Neural cell (in vitro differentiated cells): ENCODE data around the gene TGFBR3L. TPM values are rescaled to one million over a fixed set of nuclear protein-coding genes. Genes with fewer than 3 reads are reported as not detected.

ENCODE experiments used
- H2AFZ ChIP-seq: fragments of 200-600, 300-800 bp; sonication (generic), shearing (Covaris generic); 2 replicates; pipeline ENCODE4 v1.6.0; 2014; ENCODE audit warnings: low read depth, mild to moderate bottlenecking, antibody characterized with exemption, low read length, moderate library complexity
- H3F3A ChIP-seq: fragments of 200-600 bp; shearing (Covaris generic); 2 replicates; pipeline ENCODE4 v1.6.1; 2016; ENCODE audit warnings: mild to moderate bottlenecking, moderate library complexity, mixed read lengths, antibody characterized with exemption, low read length; ENCODE audit not compliant: insufficient read depth, poor library complexity, severe bottlenecking
- H3K27ac ChIP-seq: fragments of 200-600, 300-800 bp; sonication (generic), shearing (Covaris generic); 2 replicates; pipeline ENCODE4 v1.5.1; 2014; ENCODE audit warnings: mild to moderate bottlenecking, low read length, moderate library complexity
- H3K27me3 ChIP-seq: fragments of 300-800, 200-600 bp; sonication (generic), shearing (Covaris generic); 2 replicates; pipeline ENCODE4 v1.6.0; 2014; ENCODE audit warnings: mild to moderate bottlenecking, low read depth, low read length, moderate library complexity; ENCODE audit not compliant: insufficient read depth
- H3K36me3 ChIP-seq: fragments of 300-800, 200-600 bp; sonication (generic), shearing (Covaris generic); 2 replicates; pipeline ENCODE4 v1.5.1; 2014; ENCODE audit warnings: mild to moderate bottlenecking, antibody characterized with exemption, low read length, moderate library complexity; ENCODE audit not compliant: insufficient read depth
- H3K4me2 ChIP-seq: fragments of 300-800, 200-600 bp; sonication (generic), shearing (Covaris generic); 2 replicates; pipeline ENCODE4 v1.6.0; 2014; ENCODE audit warnings: mild to moderate bottlenecking, low read length
- H3K4me3 ChIP-seq: fragments of 300-800, 200-600 bp; sonication (generic), shearing (Covaris generic); 2 replicates; pipeline ENCODE4 v1.5.1; 2014; ENCODE audit warnings: mild to moderate bottlenecking, low read length, moderate library complexity
- H3K79me2 ChIP-seq: fragments of 200-600 bp; shearing (Covaris generic); replicated peaks from 2 replicates; pipeline ENCODE4 v1.6.0; 2014; ENCODE audit warnings: mild to moderate bottlenecking, low read length, moderate library complexity; ENCODE audit not compliant: insufficient read depth
- H3K9ac ChIP-seq: fragments of 300-800, 200-600 bp; sonication (generic), shearing (Covaris generic); 2 replicates; pipeline ENCODE4 v1.6.1; 2016; ENCODE audit warnings: mild to moderate bottlenecking, low read length, mixed read lengths
- H3K9me2 ChIP-seq: fragments of 200-600 bp; shearing (Covaris generic); 2 replicates; pipeline ENCODE4 v1.6.1; 2016; ENCODE audit warnings: mild to moderate bottlenecking, low read length, mixed read lengths; ENCODE audit not compliant: insufficient read depth
- H3K9me3 ChIP-seq: fragments of 200-600, 300-800 bp; sonication (generic), shearing (Covaris generic); 2 replicates; pipeline ENCODE4 v1.6.1; 2016; ENCODE audit warnings: mild to moderate bottlenecking, mixed run types, low read length, moderate library complexity, mixed read lengths
- H4K20me1 ChIP-seq: fragments of 200-600 bp; shearing (Covaris generic); 2 replicates; pipeline ENCODE4 v1.6.1; 2016; ENCODE audit warnings: mild to moderate bottlenecking, mixed run types; ENCODE audit not compliant: insufficient read depth
- CTCF ChIP-seq: fragments of 450-650 bp; IDR thresholded peaks from 2 replicates; pipeline ENCODE4 v1.5.1; 2014; ENCODE audit warnings: antibody characterized with exemption, mild to moderate bottlenecking, moderate library complexity; ENCODE audit not compliant: poor library complexity, severe bottlenecking
- EP300 ChIP-seq: fragments of 450-650 bp; conservative IDR thresholded peaks from 2 replicates; pipeline ENCODE4 v1.6.1; 2014; ENCODE audit warnings: antibody characterized with exemption, mild to moderate bottlenecking, moderate library complexity; ENCODE audit not compliant: poor library complexity, severe bottlenecking
- EZH2 ChIP-seq: fragments of 200-600, 300-800 bp; shearing (Covaris generic), sonication (generic); IDR thresholded peaks from 2 replicates; pipeline ENCODE4 v1.6.1; 2014; ENCODE audit warnings: antibody characterized with exemption, low read length, borderline replicate concordance, mild to moderate bottlenecking; ENCODE audit not compliant: insufficient read depth, poor library complexity, severe bottlenecking
- MXI1 ChIP-seq: fragments of 450-650 bp; conservative IDR thresholded peaks from 2 replicates; pipeline ENCODE4 v1.6.1; 2014; ENCODE audit warnings: antibody characterized with exemption, mild to moderate bottlenecking; ENCODE audit not compliant: poor library complexity, severe bottlenecking
- POLR2AphosphoS5 ChIP-seq: IDR thresholded peaks from 2 replicates; pipeline ENCODE4 v1.6.1; 2012
- RAD21 ChIP-seq: fragments of 450-650 bp; conservative IDR thresholded peaks from 2 replicates; pipeline ENCODE4 v1.6.1; 2014; ENCODE audit warnings: antibody characterized with exemption, mild to moderate bottlenecking, moderate library complexity
- REST ChIP-seq: IDR thresholded peaks from 2 replicates; pipeline ENCODE4 v1.6.1; 2012; ENCODE audit warnings: borderline replicate concordance
- SMC3 ChIP-seq: fragments of 450-650 bp; conservative IDR thresholded peaks from 2 replicates; pipeline ENCODE4 v1.6.1; 2014; ENCODE audit warnings: antibody characterized with exemption, mild to moderate bottlenecking, moderate library complexity; ENCODE audit not compliant: poor library complexity
- TAF1 ChIP-seq: IDR thresholded peaks from 2 replicates; pipeline ENCODE4 v1.6.1; 2012; ENCODE audit warnings: low read depth
- polyA plus RNA-seq: library from polyadenylated mRNA; depleted of rRNA; stranded (reverse); fragments of >200 nt; gene quantifications from 2 replicates; pipeline ENCODE4 v1.2.3, GENCODE V29; 2014

TGFBR3L gene
- polyA plus RNA-seq, 1 donor from 2014 or later = not detected

GRCh38 chr19:7944177-7944761 lies 29.6 kb downstream of the TGFBR3L start:
- Histone ChIP-seq H2AFZ (peak overlapping the region; percentile 49), H3K4me2 (peak overlapping the region; percentile 71), H4K20me1 (no peaks in the 10 kb centered on the region), H3K27me3 (no peaks in the 10 kb centered on the region), H3K36me3 (no peaks in the 10 kb centered on the region), H3F3A (peaks cover 4% of the 10 kb centered on the region), H3K79me2 (peaks cover 13% of the 10 kb centered on the region), H3K9me3 (no peaks in the 10 kb centered on the region), H3K9ac (peak overlapping the region; percentile 94), H3K9me2 (no peaks in the 10 kb centered on the region), H3K27ac (peak overlapping the region; percentile 91), H3K4me3 (peak overlapping the region; percentile 86)
- TF ChIP-seq TAF1 = no peak
- no peak for TF ChIP-seq REST
- TF ChIP-seq EZH2 = no peak
- peak; percentile 98 for TF ChIP-seq CTCF
- TF ChIP-seq POLR2AphosphoS5 = no peak
- peak; percentile 84 for TF ChIP-seq MXI1
- peak; percentile 78 for TF ChIP-seq RAD21
- TF ChIP-seq EP300 = no peak
- peak; percentile 95 for TF ChIP-seq SMC3

GRCh38 chr19:7947939-7948338 lies 33.3 kb downstream of the TGFBR3L start:
- Histone ChIP-seq H3K27me3 (no peaks in the 10 kb centered on the region), H3K27ac (no peak overlapping the region), H4K20me1 (no peaks in the 10 kb centered on the region), H3K36me3 (no peaks in the 10 kb centered on the region), H3F3A (peaks cover 4% of the 10 kb centered on the region), H3K9me3 (no peaks in the 10 kb centered on the region), H3K9me2 (no peaks in the 10 kb centered on the region), H3K9ac (no peak overlapping the region), H3K4me3 (no peak overlapping the region), H2AFZ (no peak overlapping the region), H3K79me2 (peaks cover 1% of the 10 kb centered on the region), H3K4me2 (no peak overlapping the region)
- TF ChIP-seq CTCF (no peak), SMC3 (no peak), MXI1 (no peak), RAD21 (no peak), REST (no peak), TAF1 (no peak), POLR2AphosphoS5 (no peak), EZH2 (no peak), EP300 (no peak)
